GM12865 (cell line): ENCODE data around the gene CNN3.
"Not testable (repeated sequence)": the region's sequence is repeated elsewhere in the genome, so short reads cannot be mapped to it uniquely, and the experiment has no call there.

Experiments used
- DNase-seq: peaks from one replicate; pipeline ENCODE4 v3.0.0; 2010; ENCODE audit warnings: low read depth
- H3K4me3 ChIP-seq: 2 replicates; pipeline ENCODE4 v1.5.1; 2011; ENCODE audit warnings: mild to moderate bottlenecking, low read depth, low read length, control low read depth
- TF ChIP-seq, protein P1 (sequence below): IDR thresholded peaks from 2 replicates; pipeline ENCODE4 v1.5.1; 2011; ENCODE audit warnings: low read length, control low read depth, low read depth, inconsistent platforms; ENCODE audit not compliant: insufficient read depth; ENCODE audit errors: missing control alignments

Gene CNN3

GRCh38 chr1:94951046-94951445, 24.1 kb upstream of the CNN3 start:
- no peak overlapping the region for H3K4me3 ChIP-seq

GRCh38 chr1:94949681-94950661, 23.1 kb upstream of the CNN3 start:
- DNase-seq = no peak
- no peak overlapping the region for H3K4me3 ChIP-seq
- TF ChIP-seq, protein P1, sequence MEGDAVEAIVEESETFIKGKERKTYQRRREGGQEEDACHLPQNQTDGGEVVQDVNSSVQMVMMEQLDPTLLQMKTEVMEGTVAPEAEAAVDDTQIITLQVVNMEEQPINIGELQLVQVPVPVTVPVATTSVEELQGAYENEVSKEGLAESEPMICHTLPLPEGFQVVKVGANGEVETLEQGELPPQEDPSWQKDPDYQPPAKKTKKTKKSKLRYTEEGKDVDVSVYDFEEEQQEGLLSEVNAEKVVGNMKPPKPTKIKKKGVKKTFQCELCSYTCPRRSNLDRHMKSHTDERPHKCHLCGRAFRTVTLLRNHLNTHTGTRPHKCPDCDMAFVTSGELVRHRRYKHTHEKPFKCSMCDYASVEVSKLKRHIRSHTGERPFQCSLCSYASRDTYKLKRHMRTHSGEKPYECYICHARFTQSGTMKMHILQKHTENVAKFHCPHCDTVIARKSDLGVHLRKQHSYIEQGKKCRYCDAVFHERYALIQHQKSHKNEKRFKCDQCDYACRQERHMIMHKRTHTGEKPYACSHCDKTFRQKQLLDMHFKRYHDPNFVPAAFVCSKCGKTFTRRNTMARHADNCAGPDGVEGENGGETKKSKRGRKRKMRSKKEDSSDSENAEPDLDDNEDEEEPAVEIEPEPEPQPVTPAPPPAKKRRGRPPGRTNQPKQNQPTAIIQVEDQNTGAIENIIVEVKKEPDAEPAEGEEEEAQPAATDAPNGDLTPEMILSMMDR = no peak

More at GRCh38 chr1:94951046-94951445, 24.1 kb upstream of the CNN3 start:
- TF ChIP-seq, protein P1 = no peak
- DNase-seq = no peak

DNA sequence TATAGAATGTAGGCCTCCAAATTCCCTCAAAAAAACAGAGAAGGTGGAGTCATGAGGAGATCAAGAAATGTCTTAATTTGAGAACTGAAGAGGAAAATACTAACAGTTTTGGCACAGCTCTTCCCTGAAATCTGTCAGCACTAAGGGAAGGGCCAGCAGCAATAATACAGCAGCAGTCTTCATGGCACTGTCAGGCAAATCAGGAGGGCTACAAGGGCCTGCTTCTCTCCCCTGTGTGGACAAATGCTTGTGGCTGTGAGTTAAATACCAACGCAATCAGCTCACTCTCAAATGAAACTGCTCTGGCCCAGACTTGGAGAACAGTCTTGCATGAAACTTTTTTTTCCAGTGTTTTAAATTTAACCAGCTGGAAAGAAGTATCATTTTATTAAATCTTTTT, 20.5 kb upstream of the CNN3 start:
- DNase-seq = no peak
- TF ChIP-seq, protein P1 = no peak
- H3K4me3 ChIP-seq = no peak overlapping the region

DNA sequence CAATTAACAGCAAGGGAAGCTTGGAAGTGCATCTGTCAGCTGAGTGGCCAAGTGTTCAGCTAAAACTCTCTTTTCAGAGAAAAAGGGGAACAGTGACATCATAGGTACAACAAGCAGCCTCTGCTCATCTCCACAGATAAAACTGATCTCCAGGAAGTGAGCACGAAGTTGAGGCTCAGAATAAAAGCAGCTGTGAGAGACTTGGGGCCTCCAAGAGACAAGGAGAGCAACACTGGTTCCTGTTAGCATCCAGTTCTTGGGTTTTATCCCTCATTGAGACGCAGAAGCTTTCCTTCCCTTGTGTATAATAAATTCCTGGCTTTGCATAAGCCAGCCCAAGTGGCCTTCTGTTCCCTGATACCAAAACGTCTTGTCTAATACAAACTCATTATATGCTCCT, 20.0 kb upstream of the CNN3 start:
- TF ChIP-seq, protein P1 = no peak
- DNase-seq = no peak
- no peak overlapping the region for H3K4me3 ChIP-seq

GRCh38 chr1:94942171-94943128, 15.5 kb upstream of the CNN3 start:
- no peak for DNase-seq
- no peak overlapping the region for H3K4me3 ChIP-seq
- TF ChIP-seq, protein P1 = no peak

- not testable (repeated sequence) for DNase-seq, H3K4me3 ChIP-seq
Observed at GRCh38 chr1:94941480-94941879, 14.6 kb upstream of the CNN3 start.

- DNase-seq = no peak
- H3K4me3 ChIP-seq = no peak overlapping the region
- TF ChIP-seq, protein P1 = no peak
Observed at GRCh38 chr1:94940738-94941137, 13.8 kb upstream of the CNN3 start.
